ENCODE data around the gene POLE4. TPM values are rescaled to one million over a fixed set of nuclear protein-coding genes. Genes with fewer than 3 reads are reported as not detected.

The POLE4 gene
- total RNA-seq, 1 donor from 2014 or later = 39.5 TPM

GRCh38 chr2:74935975-74936391 lies 22.5 kb upstream of the POLE4 start:
- no peaks in the 10 kb centered on the region for H3K4me1 Mint-ChIP-seq (ENCODE audit: low read depth)
- H3K27ac Mint-ChIP-seq (ENCODE audit: unreplicated experiment) = no peak overlapping the region
- H3K4me3 Mint-ChIP-seq (ENCODE audit: unreplicated experiment) = no peak overlapping the region
- no peak for TF ChIP-seq CTCF (IDR thresholded peaks at IDR 0.05)
- no peaks in the 10 kb centered on the region for H3K27me3 Mint-ChIP-seq (ENCODE audit: low read depth)
- H3K9me3 Mint-ChIP-seq (ENCODE audit: low read depth) = no peaks in the 10 kb centered on the region
- H3K36me3 Mint-ChIP-seq (ENCODE audit: low read depth) = no peaks in the 10 kb centered on the region
- DNase-seq (ENCODE audit: low spot score) = no peak

DNA sequence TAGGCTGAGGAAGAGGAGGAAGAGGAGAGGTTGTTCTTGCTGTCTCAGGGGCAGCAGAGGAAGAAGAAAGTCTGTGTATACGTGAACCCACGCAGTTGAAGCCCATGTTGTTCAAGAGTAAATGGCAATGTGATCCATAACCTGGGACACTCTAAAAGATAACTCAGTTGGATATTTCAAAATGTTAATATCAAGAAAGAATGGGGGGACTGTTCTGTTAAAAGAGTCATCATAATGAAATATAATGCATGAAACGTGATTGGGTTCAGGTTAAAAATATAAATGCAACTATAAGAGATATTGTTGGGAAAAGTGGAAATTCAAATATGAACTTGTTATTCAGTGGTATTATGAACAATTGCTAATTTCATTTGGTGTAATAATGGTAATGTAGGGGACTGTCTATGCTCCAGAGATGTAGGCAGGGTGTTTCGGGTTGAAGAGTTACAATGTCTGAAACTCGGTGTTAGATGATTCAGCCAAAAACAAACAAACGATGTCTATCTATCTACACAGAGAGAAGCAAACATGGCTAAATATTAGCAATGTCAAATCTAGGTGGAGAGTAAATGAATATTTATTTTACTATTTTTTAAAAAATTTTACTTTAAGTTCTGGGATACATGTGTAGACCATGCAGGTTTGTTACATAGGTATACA lies 21.1 kb upstream of the POLE4 start:
- DNase-seq (ENCODE audit: low spot score) = no peak

DNA sequence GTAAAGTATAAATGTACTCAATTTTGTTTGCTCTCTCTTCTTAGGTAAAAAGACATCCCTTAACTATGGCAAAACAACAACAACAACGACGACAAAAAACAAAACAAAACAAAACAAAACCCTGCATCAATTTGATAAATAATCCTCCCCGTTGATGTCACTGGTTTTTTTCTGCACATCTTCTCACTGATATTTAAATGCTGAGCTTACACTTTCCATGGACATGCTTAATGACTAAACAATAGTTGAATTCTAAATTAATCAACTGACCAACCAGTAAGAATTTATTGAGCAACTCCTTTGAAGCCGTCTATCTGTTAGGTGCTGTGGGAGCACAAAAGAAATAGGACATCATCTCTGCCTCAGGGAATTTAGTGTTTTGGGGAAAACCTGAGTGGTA lies 20.2 kb upstream of the POLE4 start:
- H3K27me3 Mint-ChIP-seq (ENCODE audit: low read depth) = no peaks in the 10 kb centered on the region
- H3K27ac Mint-ChIP-seq (ENCODE audit: unreplicated experiment) = no peak overlapping the region
- H3K4me3 Mint-ChIP-seq (ENCODE audit: unreplicated experiment) = no peak overlapping the region
- no peaks in the 10 kb centered on the region for H3K9me3 Mint-ChIP-seq (ENCODE audit: low read depth)
- no peaks in the 10 kb centered on the region for H3K4me1 Mint-ChIP-seq (ENCODE audit: low read depth)
- no peak for DNase-seq (ENCODE audit: low spot score)
- TF ChIP-seq CTCF (IDR thresholded peaks at IDR 0.05) = no peak
- no peaks in the 10 kb centered on the region for H3K36me3 Mint-ChIP-seq (ENCODE audit: low read depth)

More for the DNA sequence above, 21.1 kb upstream of the POLE4 start:
- Mint-ChIP-seq H3K36me3 (ENCODE audit: low read depth) (no peaks in the 10 kb centered on the region), H3K4me3 (ENCODE audit: unreplicated experiment) (no peak overlapping the region), H3K27me3 (ENCODE audit: low read depth) (no peaks in the 10 kb centered on the region), H3K9me3 (ENCODE audit: low read depth) (no peaks in the 10 kb centered on the region), H3K4me1 (ENCODE audit: low read depth) (no peaks in the 10 kb centered on the region), H3K27ac (ENCODE audit: unreplicated experiment) (no peak overlapping the region)
- TF ChIP-seq CTCF (IDR thresholded peaks at IDR 0.05) = no peak

DNA sequence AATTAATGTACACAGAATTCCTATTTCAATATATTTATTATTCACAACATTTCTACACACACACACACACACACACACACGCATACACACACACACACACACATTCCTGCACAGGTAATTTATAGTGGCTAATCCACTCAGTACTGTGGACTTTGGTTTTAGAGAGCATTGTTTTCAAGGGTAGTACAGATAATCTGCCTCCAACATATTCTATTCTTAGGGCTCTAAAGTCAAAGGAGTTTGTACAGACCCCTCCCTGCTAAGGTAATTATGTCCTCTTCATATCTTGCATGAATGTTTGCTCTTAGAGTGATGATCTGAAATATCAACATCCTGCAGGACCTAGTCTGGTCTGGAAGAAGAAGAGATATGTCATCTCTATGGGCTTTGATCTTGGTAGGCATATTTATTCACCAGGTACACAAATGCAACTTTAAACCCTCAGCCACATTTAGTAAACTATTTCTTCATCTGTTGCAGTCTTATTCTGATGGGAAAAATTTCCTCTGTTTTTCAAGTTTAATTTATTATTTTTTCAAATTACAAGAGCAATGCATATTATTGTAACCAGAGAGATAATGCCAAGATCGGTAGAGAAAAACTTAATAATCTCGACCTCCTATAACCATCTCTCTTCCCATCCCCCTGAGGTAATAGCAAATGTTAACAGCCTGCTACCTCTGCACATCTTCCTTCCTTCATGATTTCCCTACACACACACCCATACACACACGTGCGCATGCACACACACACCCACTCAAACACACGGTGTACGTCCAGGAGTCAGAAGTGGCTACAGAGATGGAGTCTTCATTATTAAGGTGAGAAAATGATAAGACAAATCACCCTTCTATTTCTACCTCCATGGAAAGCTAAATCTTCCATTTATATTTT lies 18.3 kb upstream of the POLE4 start:
- TF ChIP-seq CTCF (IDR thresholded peaks at IDR 0.05) = no peak
- Mint-ChIP-seq H3K36me3 (ENCODE audit: low read depth) (no peaks in the 10 kb centered on the region), H3K4me1 (ENCODE audit: low read depth) (no peaks in the 10 kb centered on the region), H3K9me3 (ENCODE audit: low read depth) (peaks cover 3% of the 10 kb centered on the region), H3K4me3 (ENCODE audit: unreplicated experiment) (no peak overlapping the region), H3K27me3 (ENCODE audit: low read depth) (no peaks in the 10 kb centered on the region), H3K27ac (ENCODE audit: unreplicated experiment) (no peak overlapping the region)
- no peak for DNase-seq (ENCODE audit: low spot score)

DNA sequence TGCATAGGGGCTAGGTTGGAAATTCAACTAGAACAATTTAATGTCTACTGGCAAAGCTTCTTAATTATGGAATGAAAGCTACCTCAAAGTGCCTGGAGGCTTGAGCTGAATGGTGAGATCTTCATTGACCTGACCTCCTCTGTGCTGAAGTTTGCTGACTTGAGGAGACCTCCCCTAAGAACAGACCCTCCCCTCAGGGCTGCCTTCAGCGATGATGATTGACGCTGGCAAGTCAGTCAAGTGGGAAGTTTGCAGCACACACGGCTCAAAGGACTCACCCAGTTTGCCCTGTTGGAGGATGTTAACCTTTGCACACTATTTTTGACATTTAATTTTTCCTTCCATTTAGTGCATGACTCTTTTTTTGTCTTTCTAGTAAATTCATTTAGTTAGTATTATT lies 17.2 kb upstream of the POLE4 start:
- H3K36me3 Mint-ChIP-seq (ENCODE audit: low read depth) = no peaks in the 10 kb centered on the region
- H3K27ac Mint-ChIP-seq (ENCODE audit: unreplicated experiment) = no peak overlapping the region
- H3K4me3 Mint-ChIP-seq (ENCODE audit: unreplicated experiment) = no peak overlapping the region
- no peaks in the 10 kb centered on the region for H3K27me3 Mint-ChIP-seq (ENCODE audit: low read depth)
- TF ChIP-seq CTCF (IDR thresholded peaks at IDR 0.05) = no peak
- H3K9me3 Mint-ChIP-seq (ENCODE audit: low read depth) = peaks cover 3% of the 10 kb centered on the region
- no peaks in the 10 kb centered on the region for H3K4me1 Mint-ChIP-seq (ENCODE audit: low read depth)
- no peak for DNase-seq (ENCODE audit: low spot score)
